Measurements from ENCODE around the gene ARNT2.

GRCh38 chr15:80455051-80455648 lies 51.0 kb downstream of the ARNT2 start:
- no peak for TF ChIP-seq POU6F1 (CRISPR knock-in tag; IDR thresholded peaks at IDR 0.05; ENCODE audit: borderline replicate concordance, low read depth)
- no peak for TF ChIP-seq ZNF565 (CRISPR knock-in tag; conservative IDR thresholded peaks at IDR 0.05; ENCODE audit: low read depth)
- no peak for TF ChIP-seq PATZ1 (CRISPR knock-in tag; IDR thresholded peaks at IDR 0.05; ENCODE audit: borderline replicate concordance)
- TF ChIP-seq CREB5 (CRISPR knock-in tag; IDR thresholded peaks at IDR 0.05; ENCODE audit: low read depth), result no peak
- TF ChIP-seq SNAI2 (CRISPR knock-in tag; IDR thresholded peaks at IDR 0.05), result no peak
